Activated CD8-positive, alpha-beta T cell treated with anti-CD3 and anti-CD28 coated beads, Interleukin-2, amount 10 ng/mL, durations not matched to agents 7 days and 5 days (primary cell): Measurements from ENCODE around the gene SMIM44. TPM values are rescaled to one million over a fixed set of nuclear protein-coding genes. Genes with fewer than 3 reads are reported as not detected.
"Not testable (repeated sequence)": the region's sequence is repeated elsewhere in the genome, so short reads cannot be mapped to it uniquely, and the experiment has no call there.

Experiments used
- ATAC-seq: fragments of 150-1000 bp; cut with Tn5 transposase; one replicate; pipeline ENCODE4 v1.10.0; 2021; ENCODE audit warnings: moderate library complexity
- CTCF ChIA-PET: fragments of 350-600 bp; sonication (Branson Sonifier 250); formaldehyde crosslinking; loops from one replicate; lab custom pipeline; 2021; ENCODE audit warnings: antibody characterized with exemption; lab: Charles Lee
- POLR2A ChIA-PET: fragments of 350-600 bp; sonication (Branson Sonifier 250); formaldehyde crosslinking; loops from one replicate; lab custom pipeline; 2021; ENCODE audit warnings: antibody characterized with exemption; lab: Charles Lee
- DNase-seq: peaks from one replicate; pipeline ENCODE4 v3.0.0-alpha.2; 2020
- H3K27ac Mint-ChIP-seq: one replicate; pipeline ENCODE4 v1.8.0; 2021; ENCODE audit warnings: mild to moderate bottlenecking, mixed read lengths
- H3K27me3 Mint-ChIP-seq: one replicate; pipeline ENCODE4 v1.8.0; 2021; ENCODE audit warnings: low read depth, mixed read lengths
- H3K36me3 Mint-ChIP-seq: one replicate; pipeline ENCODE4 v1.8.0; 2021; ENCODE audit warnings: low read depth, mixed read lengths
- H3K4me1 Mint-ChIP-seq: one replicate; pipeline ENCODE4 v1.8.0; 2021; ENCODE audit warnings: low read depth, mixed read lengths
- H3K4me3 Mint-ChIP-seq: one replicate; pipeline ENCODE4 v1.8.0; 2021; ENCODE audit warnings: mild to moderate bottlenecking, mixed read lengths
- H3K9me3 Mint-ChIP-seq: one replicate; pipeline ENCODE4 v1.8.0; 2022; ENCODE audit warnings: mixed read lengths; ENCODE audit not compliant: insufficient read depth
- total RNA-seq, 2 experiments: library from RNA; stranded (reverse); gene quantifications; one replicate each; pipeline ENCODE4 v1.2.3, GENCODE V29; 2021

SMIM44 gene
- not detected for total RNA-seq

GRCh38 chr19:3483226-3483628 is at the start of gene SMIM44:
SMIM44 (minus strand) TSS chr19:3483441; CDS start chr19:3483403, 38 bp downstream.
- peaks cover 3% of the 10 kb centered on the region for H3K36me3 Mint-ChIP-seq
- peaks cover 13% of the 10 kb centered on the region for H3K4me1 Mint-ChIP-seq
- no peak for ATAC-seq
- DNase-seq: no peak
- peaks cover 2% of the 10 kb centered on the region for H3K27me3 Mint-ChIP-seq
- POLR2A ChIA-PET: no interaction called here
- no peak within 1 kb of the TSS for H3K27ac Mint-ChIP-seq
- H3K4me3 Mint-ChIP-seq: no peak within 1 kb of the TSS
- CTCF ChIA-PET: interaction anchor here (0.6 to 5.6 kb wide), 3 partner anchors 19 to 178 kb away, joined by 4 to 62 read pairs (median 4); partner anchors contain the start of genes DOHH and FZR1
- no peaks in the 10 kb centered on the region for H3K9me3 Mint-ChIP-seq

GRCh38 chr19:3533033-3533432 is 49.8 kb upstream of the SMIM44 start:
- no peak overlapping the region for H3K4me3 Mint-ChIP-seq
- ChIA-PET POLR2A (no interaction called here), CTCF (no interaction called here)
- H3K27me3 Mint-ChIP-seq: no peaks in the 10 kb centered on the region
- no peak overlapping the region for H3K27ac Mint-ChIP-seq
- DNase-seq: no peak
- no peaks in the 10 kb centered on the region for H3K9me3 Mint-ChIP-seq
- H3K4me1 Mint-ChIP-seq: no peaks in the 10 kb centered on the region
- peaks cover 33% of the 10 kb centered on the region for H3K36me3 Mint-ChIP-seq
- no peak for ATAC-seq

GRCh38 chr19:3532154-3532786 is 49.0 kb upstream of the SMIM44 start:
- no peaks in the 10 kb centered on the region for H3K4me1 Mint-ChIP-seq
- H3K27ac Mint-ChIP-seq: no peak overlapping the region
- ATAC-seq (no peak), DNase-seq (no peak)
- no peak overlapping the region for H3K4me3 Mint-ChIP-seq
- no peaks in the 10 kb centered on the region for H3K9me3 Mint-ChIP-seq
- H3K36me3 Mint-ChIP-seq: peaks cover 28% of the 10 kb centered on the region
- H3K27me3 Mint-ChIP-seq: no peaks in the 10 kb centered on the region
- ChIA-PET CTCF (no interaction called here), POLR2A (no interaction called here)

GRCh38 chr19:3531716-3532115 is 48.5 kb upstream of the SMIM44 start:
- no peaks in the 10 kb centered on the region for H3K4me1 Mint-ChIP-seq
- no peak overlapping the region for H3K27ac Mint-ChIP-seq
- no peaks in the 10 kb centered on the region for H3K9me3 Mint-ChIP-seq
- CTCF ChIA-PET: no interaction called here
- H3K36me3 Mint-ChIP-seq: peaks cover 32% of the 10 kb centered on the region
- no peaks in the 10 kb centered on the region for H3K27me3 Mint-ChIP-seq
- POLR2A ChIA-PET: no interaction called here
- no peak overlapping the region for H3K4me3 Mint-ChIP-seq
- DNase-seq (no peak), ATAC-seq (no peak)

GRCh38 chr19:3530389-3530788 is 47.1 kb upstream of the SMIM44 start:
- Mint-ChIP-seq H3K27ac (no peak overlapping the region), H3K27me3 (no peaks in the 10 kb centered on the region), H3K9me3 (no peaks in the 10 kb centered on the region), H3K36me3 (peaks cover 26% of the 10 kb centered on the region), H3K4me1 (no peaks in the 10 kb centered on the region), H3K4me3 (no peak overlapping the region)
- ChIA-PET POLR2A (no interaction called here), CTCF (no interaction called here)
- DNase-seq (no peak), ATAC-seq (no peak)

GRCh38 chr19:3529299-3529698 is 46.1 kb upstream of the SMIM44 start:
- ATAC-seq: not testable (repeated sequence)

GRCh38 chr19:3528539-3529211 is 45.4 kb upstream of the SMIM44 start:
- POLR2A ChIA-PET: no interaction called here
- Mint-ChIP-seq H3K9me3 (no peaks in the 10 kb centered on the region), H3K4me1 (no peaks in the 10 kb centered on the region), H3K36me3 (peaks cover 21% of the 10 kb centered on the region), H3K4me3 (no peak overlapping the region), H3K27me3 (no peaks in the 10 kb centered on the region), H3K27ac (no peak overlapping the region)
- ATAC-seq (no peak), DNase-seq (no peak)
- CTCF ChIA-PET: no interaction called here

More at GRCh38 chr19:3529299-3529698, 46.1 kb upstream of the SMIM44 start:
- H3K9me3 Mint-ChIP-seq, POLR2A ChIA-PET, DNase-seq, H3K27ac Mint-ChIP-seq, H3K27me3 Mint-ChIP-seq, H3K4me3 Mint-ChIP-seq, CTCF ChIA-PET, H3K4me1 Mint-ChIP-seq: not testable (repeated sequence)
- peaks cover 19% of the 10 kb centered on the region for H3K36me3 Mint-ChIP-seq

- peaks cover 18% of the 10 kb centered on the region for H3K36me3 Mint-ChIP-seq
- no peak overlapping the region for H3K27ac Mint-ChIP-seq
- no peaks in the 10 kb centered on the region for H3K27me3 Mint-ChIP-seq
- DNase-seq: no peak
- ATAC-seq: no peak
- ChIA-PET POLR2A (no interaction called here), CTCF (no interaction called here)
- H3K4me3 Mint-ChIP-seq: no peak overlapping the region
- H3K9me3 Mint-ChIP-seq: no peaks in the 10 kb centered on the region
- H3K4me1 Mint-ChIP-seq: no peaks in the 10 kb centered on the region
Measured at GRCh38 chr19:3528080-3528479, 44.8 kb upstream of the SMIM44 start.

GRCh38 chr19:3527238-3527910 is 44.1 kb upstream of the SMIM44 start:
- POLR2A ChIA-PET: no interaction called here

GRCh38 chr19:3526507-3527237 is 43.4 kb upstream of the SMIM44 start:
- POLR2A ChIA-PET: no interaction called here
- DNase-seq: no peak
- Mint-ChIP-seq H3K4me1 (no peaks in the 10 kb centered on the region), H3K36me3 (peaks cover 18% of the 10 kb centered on the region), H3K27me3 (no peaks in the 10 kb centered on the region), H3K9me3 (no peaks in the 10 kb centered on the region), H3K27ac (no peak overlapping the region), H3K4me3 (no peak overlapping the region)
- CTCF ChIA-PET: interaction anchor here (0.7 kb wide), 1 partner anchor 200 kb away, joined by 3 read pairs; no protein-coding TSS in a partner anchor
- ATAC-seq: no peak

More at GRCh38 chr19:3527238-3527910, 44.1 kb upstream of the SMIM44 start:
- no peak for DNase-seq
- Mint-ChIP-seq H3K4me3 (no peak overlapping the region), H3K27me3 (no peaks in the 10 kb centered on the region), H3K9me3 (no peaks in the 10 kb centered on the region), H3K4me1 (no peaks in the 10 kb centered on the region), H3K36me3 (peaks cover 16% of the 10 kb centered on the region), H3K27ac (no peak overlapping the region)
- CTCF ChIA-PET: no interaction called here
- ATAC-seq: no peak

GRCh38 chr19:3524904-3525451 is 41.7 kb upstream of the SMIM44 start:
- no peak overlapping the region for H3K27ac Mint-ChIP-seq
- CTCF ChIA-PET: no interaction called here
- peaks cover 20% of the 10 kb centered on the region for H3K36me3 Mint-ChIP-seq
- H3K9me3 Mint-ChIP-seq: no peaks in the 10 kb centered on the region
- DNase-seq (no peak), ATAC-seq (no peak)
- H3K4me1 Mint-ChIP-seq: peaks cover 3% of the 10 kb centered on the region
- H3K4me3 Mint-ChIP-seq: no peak overlapping the region
- H3K27me3 Mint-ChIP-seq: no peaks in the 10 kb centered on the region
- POLR2A ChIA-PET: no interaction called here
